ENCODE results near the gene PRG3.

- TF ChIP-seq CTCF (IDR thresholded peaks at IDR 0.05; ENCODE audit: low read depth, low read length) = no peak
- TF ChIP-seq EZH2phosphoT487 (IDR thresholded peaks at IDR 0.05; ENCODE audit: low read depth) = no peak
Observed at GRCh38 chr11:57395905-57396623, 15.1 kb upstream of the PRG3 start.
